H1 (cell line): ENCODE results near the gene MYBPHL. TPM values are rescaled to one million over a fixed set of nuclear protein-coding genes. Genes with fewer than 3 reads are reported as not detected.

Experiments used
- CBX5 ChIP-seq: fragments of 300-800, 300-1000 bp; sonication (generic); IDR thresholded peaks from 2 replicates; pipeline ENCODE4 v1.7.1; 2016; ENCODE audit warnings: antibody characterized with exemption, low read length, low read depth
- HDAC6 ChIP-seq: IDR thresholded peaks from one replicate; pipeline ENCODE4 v1.7.1; 2012; ENCODE audit warnings: low read depth, mild to moderate bottlenecking, inconsistent platforms, low read length, moderate library complexity
- KDM4A ChIP-seq: IDR thresholded peaks from one replicate; pipeline ENCODE4 v1.7.1; 2012; ENCODE audit warnings: low read depth, mild to moderate bottlenecking, moderate library complexity, low read length, inconsistent platforms; ENCODE audit not compliant: severe bottlenecking
- MAX ChIP-seq: IDR thresholded peaks from 2 replicates; pipeline ENCODE4 v1.6.1; 2012; ENCODE audit warnings: inconsistent platforms
- TEAD4 ChIP-seq: IDR thresholded peaks from 2 replicates; pipeline ENCODE4 v1.6.1; 2012; ENCODE audit warnings: low read depth, low read length, inconsistent platforms, mixed read lengths
- polyA plus RNA-seq, 7 experiments: library from polyadenylated mRNA; depleted of rRNA in 3 of 7; stranded (reverse) in 5 of 7; unstranded in 2 of 7; fragments of >200 nt in 5 of 7; fragments of 200-250 nt in 2 of 7; gene quantifications; 1 replicate in 5 of 7; 2 replicates in 1 of 7; 4 replicates in 1 of 7; pipeline versions ENCODE4 v1.2.1 to v1.2.3, GENCODE V29; 2011 to 2013; ENCODE audit warnings: missing spikeins in 2 of 7, mixed read lengths in 2 of 7
- total RNA-seq: library from RNA; stranded (reverse); fragmentation: NEBNext Ultra II Directional; extraction: Animal tissue kit (Norgen Biotek cat#: 25700); gene quantifications from 2 replicates; pipeline ENCODE4 v1.2.1, GENCODE V29; 2021

The MYBPHL gene
- total and polyA plus RNA-seq, 2 of the 8 experiments (the other 6 are each of a cell fraction or from before 2014, with no cell fraction given): 0.24 to 0.30 TPM

DNA sequence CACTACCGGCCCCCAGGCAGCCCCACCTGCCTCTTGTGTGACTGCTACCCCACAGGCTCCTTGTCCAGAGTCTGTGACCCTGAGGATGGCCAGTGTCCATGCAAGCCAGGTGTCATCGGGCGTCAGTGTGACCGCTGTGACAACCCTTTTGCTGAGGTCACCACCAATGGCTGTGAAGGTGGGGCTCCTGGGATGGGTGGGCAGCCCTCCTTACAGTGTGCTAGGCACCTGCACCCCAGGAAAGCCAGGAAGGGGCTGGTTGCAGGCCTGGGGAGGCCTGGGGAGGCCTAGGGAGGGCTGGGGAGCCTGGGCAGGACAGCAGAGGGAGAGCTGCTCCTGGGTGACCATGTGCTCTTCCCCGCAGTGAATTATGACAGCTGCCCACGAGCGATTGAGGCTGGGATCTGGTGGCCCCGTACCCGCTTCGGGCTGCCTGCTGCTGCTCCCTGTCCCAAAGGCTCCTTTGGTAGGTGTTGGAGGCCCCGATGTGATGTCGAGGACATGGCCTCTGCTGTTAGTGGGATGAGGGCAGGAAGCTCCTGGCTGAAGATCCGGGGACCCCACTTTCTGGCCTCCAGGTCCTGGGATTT is 41.0 kb downstream of the MYBPHL start (continued):
- TF ChIP-seq MAX: no peak
- no peak for TF ChIP-seq HDAC6
- TF ChIP-seq CBX5: no peak
- TF ChIP-seq KDM4A: no peak
- no peak for TF ChIP-seq TEAD4
